HL-60 (cell line): ENCODE data around the gene SUFU.

Experiments used
- CTCF ChIP-seq: IDR thresholded peaks from one replicate; pipeline ENCODE4 v1.5.1; 2011; ENCODE audit warnings: low read length, control low read depth, inconsistent platforms; ENCODE audit not compliant: insufficient read depth
- GABPA ChIP-seq: IDR thresholded peaks from 2 replicates; pipeline ENCODE4 v1.6.1; 2012; ENCODE audit warnings: low read depth
- POLR2AphosphoS5 ChIP-seq: IDR thresholded peaks from 2 replicates; pipeline ENCODE4 v1.6.1; 2012; ENCODE audit warnings: low read depth
- REST ChIP-seq: IDR thresholded peaks from 2 replicates; pipeline ENCODE4 v1.6.1; 2012; ENCODE audit warnings: low read depth; ENCODE audit not compliant: insufficient replicate concordance

GRCh38 chr10:102502337-102503151 is 1.2 kb upstream of the SUFU start, which contains the start of gene ACTR1A:
- TF ChIP-seq POLR2AphosphoS5 (peak; percentile 56; the same call in 1 of the 2 replicates), CTCF (no peak), GABPA (0 out of 2 replicates have a peak, but pooled peaks have one; percentile 50), REST (no peak)
